H4 (cell line): Measurements from ENCODE around the gene UBE3D. TPM values are rescaled to one million over a fixed set of nuclear protein-coding genes. Genes with fewer than 3 reads are reported as not detected.

Experiments used
- DNase-seq: peaks from one replicate; pipeline ENCODE4 v3.0.0-alpha.2; 2015; ENCODE audit warnings: low spot score
- total RNA-seq: library from RNA; depleted of rRNA; stranded (reverse); fragments of >200 nt; shearing (Covaris generic); gene quantifications from 2 replicates; pipeline ENCODE4 v1.2.3, GENCODE V29; 2014; rRNA removed

Gene UBE3D, protein sequence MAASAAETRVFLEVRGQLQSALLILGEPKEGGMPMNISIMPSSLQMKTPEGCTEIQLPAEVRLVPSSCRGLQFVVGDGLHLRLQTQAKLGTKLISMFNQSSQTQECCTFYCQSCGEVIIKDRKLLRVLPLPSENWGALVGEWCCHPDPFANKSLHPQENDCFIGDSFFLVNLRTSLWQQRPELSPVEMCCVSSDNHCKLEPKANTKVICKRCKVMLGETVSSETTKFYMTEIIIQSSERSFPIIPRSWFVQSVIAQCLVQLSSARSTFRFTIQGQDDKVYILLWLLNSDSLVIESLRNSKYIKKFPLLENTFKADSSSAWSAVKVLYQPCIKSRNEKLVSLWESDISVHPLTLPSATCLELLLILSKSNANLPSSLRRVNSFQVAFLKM
- 4.2 and 9.3 TPM in 2 replicates for total RNA-seq

DNA sequence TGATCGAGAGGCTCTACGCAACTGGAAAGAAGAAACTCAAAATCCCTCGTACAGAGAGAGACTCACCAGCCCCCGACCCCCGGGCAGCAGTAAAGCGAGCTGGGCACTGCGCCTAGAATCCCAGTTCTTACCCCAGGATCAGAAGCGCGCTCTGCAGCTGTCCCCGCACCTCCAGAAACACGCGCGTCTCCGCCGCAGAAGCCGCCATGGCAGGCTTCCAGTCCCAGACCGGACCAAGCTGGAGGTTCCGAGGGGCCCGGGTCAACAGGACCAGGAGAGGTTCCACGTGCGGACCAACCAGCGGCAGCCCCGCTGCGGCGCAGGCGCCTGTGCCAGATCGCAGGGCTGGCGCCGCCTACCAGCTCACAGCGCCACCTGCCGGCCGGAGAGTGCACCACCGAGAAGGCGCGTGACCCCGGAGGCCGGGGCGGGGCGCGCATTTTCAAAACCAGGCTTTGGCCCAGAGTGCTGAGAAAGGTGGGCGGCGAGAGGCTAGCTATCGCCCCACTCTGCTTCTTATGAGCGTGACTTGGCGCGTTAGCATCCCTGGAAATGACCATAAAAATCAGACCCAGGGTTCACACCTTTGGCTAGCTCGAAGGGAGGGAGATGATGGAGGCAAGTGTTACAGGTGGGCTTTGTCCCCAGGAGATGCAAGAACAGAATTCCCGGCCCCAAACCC is at the start of gene UBE3D:
Gene UBE3D, minus strand, starts transcription at position 331 of the 682 bp plus-strand sequence. Its CDS starts 123 bp downstream, at position 208.
- peak; percentile 43 for DNase-seq

DNA sequence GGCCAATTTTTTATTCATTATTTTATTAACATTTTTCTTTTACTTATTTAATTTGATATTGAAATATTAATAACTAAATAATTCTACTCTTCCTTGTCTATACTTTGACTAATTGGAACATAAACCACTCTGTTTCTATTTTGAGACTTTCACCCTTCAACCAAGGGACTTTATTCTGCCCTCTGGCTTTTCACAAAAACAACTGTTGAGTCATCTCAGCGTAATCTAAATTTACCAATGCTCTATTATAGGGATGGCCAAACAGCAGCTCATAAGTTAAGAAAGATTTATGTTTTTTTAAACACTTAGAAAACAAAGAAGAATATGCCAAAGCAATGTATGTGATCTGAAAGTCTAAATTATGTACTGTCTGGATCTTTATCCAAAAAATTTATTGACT is 48.5 kb upstream of the UBE3D start:
- no peak for DNase-seq

DNA sequence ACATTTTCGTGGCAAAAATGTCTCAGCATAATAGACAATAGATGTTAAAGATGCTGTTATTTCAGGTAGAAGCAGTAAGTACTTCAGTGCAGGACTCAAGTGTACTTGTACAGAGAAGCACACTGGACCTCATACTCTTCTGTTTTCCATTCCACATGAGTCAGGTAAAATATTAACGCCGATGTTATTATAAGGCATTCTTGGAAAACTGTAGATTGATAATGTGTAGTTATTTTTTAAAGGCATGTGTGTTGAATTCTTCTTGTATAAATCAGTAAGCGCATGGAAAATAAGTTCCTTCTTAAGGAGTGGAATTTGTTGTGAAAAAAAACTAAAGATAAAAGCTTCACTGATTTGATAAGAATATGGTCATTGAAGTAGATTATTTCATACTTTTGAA is 47.6 kb upstream of the UBE3D start:
- DNase-seq = no peak

DNA sequence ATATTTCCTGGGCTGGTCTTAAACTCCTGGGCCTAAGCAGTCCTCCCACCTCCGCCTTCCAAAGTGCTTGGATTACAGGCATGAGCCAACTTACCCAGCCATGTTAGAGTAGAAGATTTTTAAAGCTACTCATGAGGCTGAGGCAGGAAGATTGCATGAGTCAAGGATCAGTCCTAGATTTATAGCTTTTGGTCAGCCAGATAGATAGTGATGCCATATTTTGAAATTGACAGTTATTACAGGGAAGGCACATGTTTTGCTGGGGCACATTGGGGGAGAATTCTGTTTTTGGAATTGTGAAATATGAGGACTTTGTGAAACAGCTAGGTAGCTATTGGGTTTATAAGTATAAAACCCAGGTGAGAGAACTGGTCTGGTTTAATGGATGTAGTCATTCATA is 42.7 kb upstream of the UBE3D start:
- DNase-seq = no peak

DNA sequence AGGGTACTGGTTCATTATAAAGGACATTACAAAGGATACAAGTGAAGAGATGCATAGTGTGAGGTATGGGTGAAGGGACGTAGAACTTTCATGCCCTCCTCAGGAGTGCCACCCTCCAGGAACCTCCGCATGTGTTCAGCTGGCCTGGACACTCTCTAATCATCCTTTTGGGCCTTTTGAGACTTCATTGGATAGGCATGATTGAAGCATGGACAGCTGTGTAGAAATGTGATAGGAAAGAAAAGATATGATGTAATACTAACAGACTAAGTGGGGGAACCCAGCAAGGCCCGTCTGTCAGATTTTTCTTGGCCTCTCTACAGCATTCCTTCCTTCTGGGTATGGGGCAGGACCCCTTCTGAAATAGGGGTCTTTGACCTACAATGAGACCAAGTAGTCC is 32.9 kb upstream of the UBE3D start:
- DNase-seq = no peak

DNA sequence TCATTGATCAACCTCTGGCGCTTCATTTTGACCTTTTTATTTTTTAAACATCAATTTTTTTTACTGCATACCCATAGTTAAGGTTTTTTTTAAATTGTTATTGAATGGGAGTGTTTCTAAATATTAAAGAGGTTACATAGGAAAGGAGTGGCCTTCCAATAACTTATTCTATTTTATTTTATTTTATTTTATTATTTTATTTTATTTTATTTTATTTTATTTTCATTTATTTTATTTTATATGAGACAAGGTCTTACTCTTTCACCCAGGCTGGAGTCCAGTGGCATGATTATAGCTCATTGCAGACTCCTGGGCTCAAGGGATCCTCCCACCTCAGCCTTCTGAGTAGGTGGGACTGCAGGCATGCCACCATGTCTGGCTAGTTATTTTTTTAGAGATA is 32.0 kb upstream of the UBE3D start:
- DNase-seq = no peak

DNA sequence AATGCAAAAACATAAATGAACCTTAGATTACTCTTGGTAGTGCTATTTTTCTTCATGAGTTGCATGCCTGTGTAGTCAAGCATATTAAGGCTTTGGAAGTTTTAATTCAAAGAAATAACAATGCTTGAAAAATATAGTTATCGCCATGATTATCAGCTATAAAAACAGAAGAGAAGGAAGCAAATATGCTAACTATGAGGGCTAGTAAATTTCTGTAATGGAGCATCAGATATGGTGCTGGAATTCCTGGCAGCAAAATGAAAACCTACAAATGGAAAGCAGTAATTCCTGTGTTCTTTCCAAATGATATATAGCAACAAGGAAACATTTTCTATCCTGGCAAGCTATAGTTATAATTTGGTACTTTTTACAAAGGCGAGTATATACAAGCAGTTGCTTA is 31.6 kb upstream of the UBE3D start:
- no peak for DNase-seq

DNA sequence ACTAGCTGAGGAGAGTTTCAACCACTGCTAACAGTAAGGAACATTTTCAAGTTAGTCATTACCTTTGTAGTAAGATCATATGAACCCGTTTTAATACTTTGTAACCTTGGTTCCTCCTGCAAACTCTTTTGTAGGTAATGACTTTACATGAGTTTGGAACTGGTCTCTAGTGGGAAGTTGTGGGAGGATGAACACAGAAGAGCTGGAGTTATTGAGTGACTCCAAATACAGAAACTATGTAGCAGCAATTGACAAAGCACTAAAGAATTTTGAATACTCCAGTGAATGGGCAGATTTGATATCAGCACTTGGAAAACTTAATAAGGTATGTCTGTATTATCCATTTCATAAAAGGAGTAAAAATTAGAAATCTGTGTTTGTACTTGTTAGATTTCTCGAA is 31.1 kb upstream of the UBE3D start:
- no peak for DNase-seq

DNA sequence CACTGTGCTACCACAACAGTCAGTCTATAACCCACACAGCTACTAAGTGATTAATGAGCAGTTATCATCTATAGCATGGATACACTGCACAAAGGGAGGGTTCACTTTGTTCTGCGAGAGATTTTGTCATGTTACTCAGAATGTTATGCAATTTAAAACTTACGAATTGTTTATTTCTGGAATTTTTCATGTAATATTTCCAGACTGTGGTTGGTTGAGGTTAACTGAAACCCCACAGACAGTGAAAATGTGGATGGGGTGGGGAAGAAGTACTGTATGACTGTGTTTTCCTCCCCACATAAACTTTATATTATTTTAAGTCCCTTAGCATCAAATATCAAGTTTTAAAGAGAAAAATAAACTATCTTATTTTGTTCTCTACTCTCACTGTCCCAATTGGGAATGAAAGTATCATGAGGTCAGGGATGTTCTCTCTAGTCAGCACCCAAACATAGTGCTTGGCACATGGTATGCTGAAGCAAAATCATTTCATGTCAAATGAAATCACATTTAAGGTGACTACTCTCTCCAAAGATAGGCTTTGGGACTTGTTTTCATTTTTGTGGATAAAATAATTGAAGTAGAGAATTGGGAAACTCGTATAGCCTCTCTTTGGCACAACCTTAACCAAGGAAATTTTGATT is 27.2 kb upstream of the UBE3D start:
- DNase-seq = no peak

DNA sequence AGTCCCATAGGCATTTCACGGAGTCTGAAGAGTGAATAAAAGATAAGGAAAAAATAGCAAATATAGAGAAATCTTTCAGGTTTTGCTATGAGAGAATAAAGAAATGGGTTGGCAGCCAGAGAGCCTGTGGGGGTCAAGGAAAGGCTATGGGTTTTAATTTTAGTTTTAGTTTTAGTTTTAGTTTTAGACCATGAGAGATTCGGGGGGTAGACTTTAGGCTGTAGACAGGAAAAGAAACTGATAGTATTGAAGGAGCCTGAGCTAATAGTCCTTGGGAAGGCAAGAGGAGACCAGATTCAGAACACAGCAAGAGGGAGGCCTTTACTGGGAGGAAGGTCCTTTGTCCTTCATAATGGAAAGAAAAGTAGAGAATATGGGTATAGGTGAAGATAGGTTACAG is 21.1 kb upstream of the UBE3D start:
- DNase-seq = no peak

DNA sequence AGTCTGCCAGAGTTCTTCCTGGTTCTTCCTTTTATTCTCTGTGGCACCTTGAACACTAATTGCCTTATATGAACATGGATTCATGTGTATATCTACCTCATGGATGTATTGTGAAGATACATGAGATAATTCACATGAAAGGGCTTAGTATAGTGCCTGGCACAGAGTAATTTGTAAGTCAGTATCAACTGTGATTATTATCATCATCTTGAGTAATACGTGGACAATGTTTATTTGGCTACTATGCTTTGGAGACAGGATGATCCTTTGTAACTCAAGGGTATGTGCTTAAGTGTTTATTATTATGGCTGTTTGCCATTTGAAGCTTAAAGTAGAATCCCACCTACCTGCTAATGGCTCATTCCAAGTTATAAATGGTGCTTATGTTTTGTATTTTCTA is 17.8 kb upstream of the UBE3D start:
- DNase-seq = no peak

DNA sequence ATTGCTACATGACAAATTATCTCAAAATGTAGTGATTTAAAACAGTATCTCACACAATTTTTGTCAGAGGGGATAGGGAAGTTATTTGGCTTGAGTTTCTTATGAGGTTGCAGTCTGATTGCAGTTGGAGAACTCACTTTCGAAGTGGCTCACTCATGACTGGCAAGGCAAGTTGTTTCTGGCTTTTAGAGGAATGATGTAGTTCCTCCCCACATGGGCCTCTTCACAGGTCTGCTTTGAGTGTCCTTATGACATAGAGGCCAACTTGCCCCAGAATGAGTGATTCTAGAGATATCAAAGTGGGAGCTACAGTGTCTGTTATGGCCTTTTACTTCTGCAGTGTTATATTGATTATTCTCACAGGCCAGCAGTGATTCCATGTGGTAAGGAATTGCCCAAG is 8.0 kb upstream of the UBE3D start:
- DNase-seq = no peak

DNA sequence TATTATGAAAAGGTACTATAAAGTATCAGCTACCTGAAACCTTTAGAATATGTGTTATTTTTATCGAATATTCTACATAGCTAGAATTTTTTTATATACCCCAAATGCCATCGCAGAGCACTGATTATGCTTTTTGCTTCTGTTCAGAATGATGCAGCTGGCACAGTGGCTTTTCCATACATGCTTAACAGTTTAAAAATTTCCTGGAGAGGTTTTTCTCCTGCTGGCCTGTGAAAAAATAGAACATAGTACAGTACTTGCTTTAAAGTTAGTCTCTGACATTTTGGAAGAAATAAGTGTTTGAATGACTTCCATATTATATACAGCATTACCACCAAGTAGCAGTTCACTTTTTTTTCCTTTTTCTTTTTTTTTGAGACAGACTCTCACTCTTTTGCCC is 7.1 kb upstream of the UBE3D start:
- DNase-seq = no peak

DNA sequence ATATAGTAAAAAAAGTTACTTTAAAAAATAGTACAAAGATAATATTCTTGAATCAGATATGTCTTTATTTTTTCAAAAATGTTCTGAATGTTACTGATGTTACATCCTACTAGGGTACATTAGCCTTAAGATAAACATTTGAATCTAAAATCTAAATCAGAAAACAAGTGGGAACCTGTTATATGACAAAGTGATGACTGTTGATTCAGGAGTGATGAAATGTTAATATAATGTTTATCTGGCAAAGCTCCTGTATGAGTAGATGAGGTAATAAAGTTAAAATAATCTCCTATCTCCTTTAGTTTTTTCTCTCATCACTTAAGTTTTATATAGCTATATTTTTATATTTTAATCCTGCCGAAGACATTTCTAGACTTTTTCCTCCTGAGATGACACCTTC is 6.1 kb upstream of the UBE3D start:
- DNase-seq = no peak

DNA sequence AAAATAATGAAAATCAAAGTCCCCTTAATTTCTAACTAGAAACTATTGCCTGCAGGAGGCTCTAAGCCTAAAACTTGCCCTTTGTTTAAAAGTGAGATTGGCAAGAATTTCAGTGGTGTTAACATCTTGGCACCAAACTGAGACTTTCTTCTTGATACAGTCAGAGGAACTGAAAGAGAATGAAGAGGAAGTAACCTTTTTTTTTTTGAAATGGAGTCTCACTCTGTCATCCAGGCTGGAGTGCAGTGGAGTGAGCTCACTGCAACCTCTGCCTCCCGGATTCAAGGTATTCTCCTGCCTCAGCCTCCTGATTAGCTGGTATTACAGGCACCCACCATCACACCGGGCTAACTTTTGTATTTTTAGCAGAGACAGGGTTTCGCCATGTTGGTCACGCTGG is 5.4 kb upstream of the UBE3D start:
- no peak for DNase-seq

DNA sequence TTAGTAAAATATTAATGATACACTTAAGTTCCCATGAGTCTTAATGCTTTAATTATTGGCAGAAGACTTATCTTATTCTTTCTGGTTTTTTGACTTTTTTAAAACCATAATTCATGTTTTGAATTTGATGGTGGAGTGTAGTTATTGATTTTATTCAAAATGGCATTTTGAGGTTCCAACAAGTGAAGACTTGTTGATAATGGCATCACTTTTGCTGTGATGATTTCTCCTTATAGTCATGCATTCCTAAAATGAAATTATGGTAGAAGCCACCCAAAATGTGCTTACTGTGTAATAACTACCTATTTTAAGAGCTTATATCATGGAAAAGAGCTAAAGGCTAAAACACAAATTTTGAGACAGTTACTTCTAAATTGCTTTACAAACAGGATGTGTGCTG is 4.0 kb upstream of the UBE3D start:
- DNase-seq = no peak

DNA sequence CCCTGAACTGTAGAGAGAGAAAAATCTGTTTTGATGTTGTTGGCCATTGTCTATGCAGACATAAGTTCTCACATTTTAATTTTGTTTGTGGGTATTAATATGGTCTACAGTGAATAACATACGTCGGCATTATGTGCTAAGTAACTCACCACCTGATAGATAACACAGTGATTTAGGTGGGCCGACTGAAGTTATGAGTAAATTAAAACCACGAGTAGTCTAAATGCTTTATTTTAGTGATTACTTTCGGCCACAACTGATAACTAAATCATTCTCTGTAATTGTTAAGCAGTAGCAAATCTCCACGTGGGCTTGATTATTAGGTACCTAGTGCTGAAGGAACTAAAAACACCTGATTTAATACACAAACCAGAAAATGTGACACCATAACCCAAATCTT is 3.0 kb upstream of the UBE3D start:
- DNase-seq = no peak

DNA sequence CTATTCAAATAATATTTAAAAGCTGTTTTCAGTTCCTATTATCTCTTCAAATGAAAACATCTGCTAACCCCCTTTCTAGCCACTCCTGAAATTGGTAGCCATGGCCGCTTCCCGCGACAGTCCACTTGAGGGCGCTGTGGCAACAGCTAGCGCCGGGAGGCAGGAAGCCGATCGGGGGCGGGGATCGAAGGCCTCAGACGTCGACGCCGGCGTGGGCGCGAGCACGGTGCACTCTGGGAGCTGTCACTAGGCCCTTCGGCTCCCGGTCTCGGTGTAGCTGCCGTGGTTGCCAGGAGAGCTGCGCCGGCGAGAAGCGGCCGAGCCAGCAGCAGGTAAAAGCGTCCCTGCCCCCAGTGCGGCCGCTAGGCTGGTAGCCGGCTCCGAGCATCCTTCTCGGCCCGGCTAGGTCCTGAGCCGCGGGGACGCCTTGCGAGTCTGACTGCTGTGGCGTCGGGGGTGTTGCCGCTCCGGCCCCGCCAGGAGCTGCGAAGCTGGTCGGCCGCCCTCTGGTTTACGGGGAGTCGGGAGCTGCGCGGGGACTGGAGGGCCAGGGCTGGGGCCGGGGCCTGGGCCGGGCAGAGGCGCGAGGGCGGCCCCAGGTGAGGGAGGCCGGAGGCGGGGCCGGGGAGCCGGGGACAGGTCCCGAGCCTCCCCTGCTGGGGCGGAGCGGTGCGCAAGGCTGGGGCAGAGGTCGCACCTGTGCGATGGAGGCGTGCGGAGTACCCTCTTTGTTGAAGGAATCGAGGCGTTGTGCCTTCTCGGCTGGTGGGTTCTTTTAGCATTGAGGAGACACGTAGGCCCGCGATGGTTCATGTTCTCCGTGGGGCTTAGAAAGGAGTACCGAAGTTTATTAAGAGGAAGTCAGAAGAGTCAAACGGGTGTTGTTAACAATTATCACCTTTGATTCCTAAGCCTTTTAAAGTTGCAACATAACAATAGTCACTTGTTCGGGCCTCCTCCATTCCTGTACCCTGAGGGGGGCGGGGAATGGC is 2.1 kb upstream of the UBE3D start, which contains the start of gene DOP1A:
Gene DOP1A, plus strand, starts transcription at position 224 of the 992 bp plus-strand sequence. CDS start 29,307 bp downstream, outside the sequence.
- DNase-seq = peak; percentile 83

DNA sequence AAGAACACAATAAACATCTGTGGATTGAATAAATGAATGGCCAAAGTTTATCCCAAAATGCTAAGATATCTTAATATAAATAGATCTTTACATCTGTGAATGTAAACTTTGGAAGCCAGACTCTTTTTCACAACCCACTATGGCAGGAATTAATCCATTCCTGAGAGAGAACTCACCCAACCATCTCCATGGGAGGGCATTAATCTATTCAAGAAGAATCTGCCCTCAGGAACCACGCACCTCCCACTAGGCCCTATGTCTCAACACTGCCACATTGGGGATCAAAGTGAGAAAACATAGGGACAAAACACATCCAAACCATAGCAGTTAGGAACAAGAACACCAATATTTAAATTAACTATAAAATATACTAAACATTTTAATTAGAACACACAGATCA is 3.4 kb downstream of the UBE3D start:
- DNase-seq = no peak

DNA sequence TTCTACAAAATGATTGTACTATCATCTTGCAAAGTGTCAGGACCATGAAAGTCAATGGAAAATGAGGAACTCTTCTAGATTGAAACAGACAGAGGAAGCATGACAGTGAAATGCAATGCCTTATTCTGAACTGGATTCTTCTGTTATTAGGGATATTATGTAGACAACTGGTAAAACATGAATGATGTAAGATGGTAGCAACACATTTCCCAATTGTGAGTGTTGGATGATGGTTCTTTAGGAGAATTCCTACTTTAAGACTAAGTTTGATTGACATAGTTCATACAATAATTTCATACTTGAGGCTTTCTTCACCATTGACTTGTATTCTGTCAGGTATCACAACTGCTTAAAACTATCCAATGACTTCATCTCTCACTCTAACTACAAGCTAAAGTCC is 4.5 kb downstream of the UBE3D start:
- no peak for DNase-seq

DNA sequence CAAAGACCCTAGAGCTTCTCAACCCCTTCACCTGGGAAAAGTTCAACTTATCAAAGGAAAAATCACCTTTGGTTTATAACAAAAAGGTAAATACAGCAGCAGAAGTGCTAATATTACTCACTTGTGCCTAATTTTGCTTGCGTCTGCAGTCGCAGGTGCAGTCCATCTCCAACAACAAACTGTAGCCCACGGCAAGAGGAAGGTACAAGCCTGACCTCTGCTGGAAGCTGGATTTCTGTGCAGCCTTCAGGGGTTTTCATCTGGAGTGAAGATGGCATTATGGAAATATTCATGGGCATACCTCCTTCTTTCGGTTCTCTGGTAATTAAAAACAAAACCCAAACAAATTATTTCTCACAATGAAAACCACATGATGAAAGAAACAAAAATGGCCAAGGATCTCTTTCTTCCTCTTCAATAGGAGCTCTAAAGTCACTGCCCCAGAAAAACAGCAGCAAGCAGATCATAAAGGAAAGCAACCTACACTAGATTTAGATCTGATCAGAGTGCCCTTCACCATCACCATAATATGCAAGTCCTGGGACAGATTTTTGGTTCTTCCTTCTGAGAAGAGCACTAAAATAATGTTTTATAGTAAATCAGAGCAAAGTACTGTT is 7.8 kb downstream of the UBE3D start:
- DNase-seq = peak; percentile 18
